ENCODE data around the gene PKN1.
"Not testable (repeated sequence)": the region's sequence is repeated elsewhere in the genome, so short reads cannot be mapped to it uniquely, and the experiment has no call there.

Gene PKN1

DNA sequence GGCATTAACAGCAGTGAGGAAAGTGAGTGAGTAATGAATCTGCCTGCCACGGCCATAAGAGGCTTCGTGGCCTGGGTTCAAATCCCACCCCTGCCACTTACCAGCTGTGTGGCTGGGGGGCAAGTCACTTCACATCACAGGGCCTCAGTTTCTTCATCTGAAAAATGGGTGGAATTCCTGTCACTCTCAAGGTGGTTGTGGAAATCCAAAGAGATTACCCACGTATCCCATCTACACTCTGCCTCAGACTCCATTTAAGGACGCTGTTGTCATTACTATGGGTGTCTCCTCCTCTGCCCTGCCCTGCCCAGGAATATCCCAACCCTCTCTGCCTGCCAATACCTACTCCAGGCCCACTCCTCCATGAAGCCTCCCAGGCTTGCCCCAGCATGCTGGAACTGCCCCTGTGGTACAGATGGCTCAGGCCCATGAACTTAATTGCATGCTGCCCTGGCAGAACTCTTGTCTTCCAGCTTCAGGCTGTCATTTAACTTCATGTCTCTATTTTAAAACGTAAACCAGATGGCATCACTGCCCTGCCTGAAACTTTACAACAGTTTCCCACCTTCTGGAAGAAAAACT, 59.7 kb downstream of the PKN1 start:
- DNase-seq, result no peak

DNA sequence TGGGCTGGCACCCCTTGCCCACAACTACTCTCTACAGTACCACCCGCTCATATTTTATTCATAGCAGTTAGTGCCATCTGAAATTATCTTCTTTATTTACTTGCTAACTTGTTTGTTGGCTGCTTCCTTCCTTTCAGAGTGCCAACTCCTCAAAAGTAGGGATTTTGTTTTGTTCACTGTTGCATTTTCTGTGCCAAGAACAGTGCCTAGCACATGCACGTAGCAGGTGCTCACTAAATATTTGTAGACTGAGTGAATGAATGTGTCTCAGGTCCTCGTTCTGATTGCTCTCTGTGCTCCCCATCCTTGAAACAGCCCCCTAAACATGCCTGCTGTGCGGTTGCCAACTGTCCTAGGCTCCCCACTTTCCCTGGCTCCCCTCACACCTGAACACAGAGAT, 61.3 kb downstream of the PKN1 start:
- no peak for DNase-seq

- DNase-seq, result no peak
Observed at GRCh38 chr19:14494910-14495671, 62.0 kb downstream of the PKN1 start.

- no peak for DNase-seq
Observed at GRCh38 chr19:14495672-14496028, 62.5 kb downstream of the PKN1 start.

GRCh38 chr19:14496029-14496833, 63.1 kb downstream of the PKN1 start, which contains the start of gene GIPC1:
TSS of gene GIPC1 (minus strand) at chr19:14496127. CDS start at chr19:14482976, 13,151 bp downstream.
- peak; percentile 76 to 80 for DNase-seq

DNA sequence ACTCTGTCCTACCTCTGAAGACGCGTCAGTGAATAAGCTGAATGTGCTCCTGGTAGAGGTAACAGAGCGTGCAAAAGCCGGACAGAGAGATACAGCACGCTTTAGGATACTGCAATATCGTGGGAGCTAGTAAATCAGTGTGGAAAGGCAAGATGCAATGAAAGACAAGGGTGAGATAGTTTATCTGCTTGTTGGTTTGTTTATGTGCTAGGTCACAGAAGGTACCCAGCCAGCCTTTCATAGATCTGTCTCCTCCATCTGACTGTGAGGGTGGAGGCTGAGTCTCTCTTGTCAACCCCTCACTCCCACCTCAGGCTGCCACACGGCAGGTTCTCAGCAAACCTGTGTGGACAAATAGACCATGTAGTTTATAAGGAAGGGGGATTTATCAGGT, 63.7 kb downstream of the PKN1 start:
- DNase-seq, result no peak

- DNase-seq, result no peak
Observed at GRCh38 chr19:14497228-14497921, 64.3 kb downstream of the PKN1 start.

- no peak for DNase-seq
Observed at GRCh38 chr19:14502334-14503092, 69.4 kb downstream of the PKN1 start.

DNA sequence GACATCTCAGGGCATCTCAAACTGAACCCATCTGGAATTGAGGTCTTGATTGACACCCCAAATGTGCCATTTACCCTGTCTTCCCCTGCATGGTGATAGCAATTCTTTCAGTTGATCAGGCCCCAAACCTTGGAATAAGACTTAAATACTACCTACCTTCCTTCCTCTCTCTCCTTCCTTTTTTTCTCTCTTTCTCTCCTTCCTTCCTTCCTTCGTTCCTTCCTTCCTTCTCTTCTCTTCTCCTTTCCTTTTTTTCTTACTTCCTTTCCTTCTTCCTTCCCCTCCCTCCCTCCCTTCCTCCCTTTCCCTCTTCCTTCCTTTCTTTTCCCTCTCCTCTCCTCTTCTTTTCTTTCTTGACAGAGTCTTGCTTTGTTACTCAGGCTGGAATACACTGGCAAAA, 70.2 kb downstream of the PKN1 start:
- no peak for DNase-seq

DNA sequence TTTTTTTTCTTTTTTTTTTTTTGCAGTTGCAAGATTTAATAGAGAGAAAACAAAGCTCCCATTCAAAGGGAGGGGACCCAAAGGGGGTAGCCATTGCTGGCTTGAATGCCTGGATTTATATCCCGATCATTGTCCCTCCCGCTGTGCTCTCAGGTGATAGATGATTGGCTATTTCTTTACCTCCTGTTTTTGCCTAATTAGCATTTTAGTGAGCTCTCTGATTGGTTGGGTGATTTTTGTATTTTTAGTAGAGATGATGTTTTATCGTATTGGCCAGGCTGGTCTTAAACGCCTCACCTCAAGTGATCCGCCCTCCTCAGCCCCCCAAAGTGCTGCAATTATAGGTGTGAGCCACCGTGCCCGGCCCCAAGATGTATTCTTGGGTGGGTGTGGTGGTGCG, 71.5 kb downstream of the PKN1 start:
- DNase-seq, result not testable (repeated sequence)

DNA sequence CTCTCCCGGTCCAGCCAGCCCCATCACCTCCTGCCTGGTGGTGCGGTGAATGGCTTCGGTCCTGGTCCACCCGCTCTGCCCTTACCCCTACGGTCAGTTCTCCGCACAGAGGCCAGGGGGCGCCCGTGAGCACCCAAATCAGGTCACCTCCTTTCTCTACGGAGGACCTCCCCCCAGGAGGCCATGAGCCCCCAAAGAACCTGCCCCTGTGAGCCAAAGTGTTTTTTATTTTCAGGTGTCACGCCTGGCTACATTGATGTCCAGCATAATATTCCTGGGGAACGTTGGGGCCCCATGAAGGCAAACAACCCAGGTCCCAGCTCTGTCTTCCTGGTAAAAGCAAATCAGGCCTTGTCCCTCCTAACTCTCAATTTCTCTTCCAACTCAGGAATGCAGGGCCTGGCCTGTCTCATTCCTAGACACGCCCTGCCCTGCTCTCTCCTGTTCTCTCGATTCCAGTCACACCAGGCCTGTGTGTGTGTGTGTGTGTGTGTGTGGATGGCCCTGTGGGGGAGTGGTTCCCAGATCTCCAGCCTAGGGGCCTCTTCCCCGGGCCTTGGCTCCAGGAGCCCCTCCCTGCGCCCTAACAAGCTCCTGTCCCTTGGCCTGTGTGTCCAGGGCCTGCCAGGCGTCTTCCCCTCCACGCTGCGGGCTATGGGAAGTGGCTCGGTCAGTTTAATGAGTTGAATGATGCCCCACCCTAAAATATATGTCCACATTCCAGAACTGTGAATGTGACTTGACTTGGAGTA, 72.6 kb downstream of the PKN1 start:
- DNase-seq, result peak; percentile 59 to 73

GRCh38 chr19:14507704-14508542, 74.8 kb downstream of the PKN1 start:
- DNase-seq, result no peak

DNA sequence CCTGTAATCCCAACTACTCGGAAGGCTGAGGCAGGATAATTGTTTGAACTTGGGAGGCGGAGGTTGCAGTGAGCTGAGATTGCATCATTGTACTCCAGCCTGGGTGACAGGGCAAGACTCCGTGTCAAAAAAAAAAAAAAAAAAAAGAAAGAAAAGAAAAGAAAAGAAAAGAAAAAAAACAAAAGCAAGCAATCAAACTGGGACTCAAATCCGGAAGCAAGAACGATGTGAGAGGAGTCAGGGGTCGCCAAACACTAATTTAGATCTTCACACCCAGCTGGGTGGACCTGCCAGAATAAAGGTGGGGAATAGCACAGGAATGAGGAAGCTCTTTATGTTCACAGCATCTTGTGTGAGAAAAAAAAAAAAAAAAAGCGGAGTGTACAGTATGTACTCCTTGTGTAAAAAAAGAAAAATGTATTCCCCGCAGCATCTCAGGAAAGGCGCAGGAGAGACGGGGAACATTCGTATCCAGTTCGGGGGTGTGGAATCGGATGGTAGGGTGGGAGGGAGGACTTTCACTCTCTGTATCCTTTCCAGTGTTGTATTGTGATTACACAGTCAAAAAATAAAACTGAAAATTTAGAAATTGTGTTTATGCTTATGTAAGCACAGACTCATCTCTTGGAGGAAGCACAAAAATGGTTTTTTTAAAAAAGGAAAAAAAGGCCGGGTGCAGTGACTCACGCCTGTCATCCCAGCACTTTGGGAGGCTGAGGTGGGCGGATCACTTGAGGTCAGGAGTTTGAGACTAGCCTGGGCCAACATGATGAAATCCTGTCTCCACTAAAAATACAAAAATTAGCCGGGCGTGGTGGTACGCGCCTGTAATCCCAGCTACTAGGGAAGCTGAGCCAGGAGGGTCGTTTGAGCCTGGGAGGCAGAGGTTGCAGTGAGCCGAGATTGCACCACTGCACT, 77.5 kb downstream of the PKN1 start:
- DNase-seq, result no peak

- DNase-seq, result no peak
Observed at GRCh38 chr19:14511229-14511593, 78.1 kb downstream of the PKN1 start.

GRCh38 chr19:14512406-14512961, 79.4 kb downstream of the PKN1 start:
- no peak for DNase-seq

GRCh38 chr19:14514215-14514863, 81.2 kb downstream of the PKN1 start:
- DNase-seq, result no peak

- no peak for DNase-seq
Observed at GRCh38 chr19:14515501-14516047, 82.5 kb downstream of the PKN1 start.

DNA sequence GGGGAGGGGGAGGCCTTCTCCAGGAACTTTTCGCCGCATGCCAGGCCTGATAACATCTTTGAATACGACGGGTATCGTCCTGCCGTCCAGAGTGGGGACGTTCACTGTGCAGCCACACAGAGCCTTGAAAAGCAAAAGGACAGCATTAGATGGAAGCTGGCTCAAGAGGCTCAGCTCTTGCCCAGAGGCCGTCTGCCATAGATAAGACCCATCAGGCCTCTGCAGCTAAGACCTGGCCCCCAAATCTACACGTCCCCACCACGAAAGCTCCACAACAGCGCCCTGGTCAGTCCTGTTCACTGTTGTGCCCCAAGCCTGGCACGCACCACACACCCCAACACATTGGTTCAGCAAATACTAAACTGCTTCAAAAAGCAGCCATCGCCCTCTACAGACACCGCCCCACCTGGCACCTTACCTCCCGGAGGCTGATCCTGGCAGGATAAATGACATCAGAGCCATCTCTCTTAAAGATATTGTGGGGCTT, 83.0 kb downstream of the PKN1 start:
- no peak for DNase-seq
